H9 (cell line): ENCODE data around the gene GSTP1. TPM values are rescaled to one million over a fixed set of nuclear protein-coding genes. Genes with fewer than 3 reads are reported as not detected.

Source experiments
- DNase-seq: peaks from one replicate; pipeline ENCODE4 v3.0.0-alpha.2; 2017
- H2AFZ ChIP-seq: one replicate; pipeline ENCODE4 v1.6.1; 2013; ENCODE audit warnings: mild to moderate bottlenecking, low read length, control low read depth, moderate library complexity
- H2AK5ac ChIP-seq: 2 replicates; pipeline ENCODE4 v1.6.1; 2013; ENCODE audit warnings: low read length, control low read depth, mixed read lengths; ENCODE audit not compliant: insufficient read length
- H2BK120ac ChIP-seq: one replicate; pipeline ENCODE4 v1.6.1; 2013; ENCODE audit warnings: low read depth, mild to moderate bottlenecking, low read length, control low read depth, inconsistent platforms; ENCODE audit not compliant: poor library complexity, severe bottlenecking
- H2BK12ac ChIP-seq: 2 replicates; pipeline ENCODE4 v1.6.1; 2013; ENCODE audit warnings: low read length, control low read depth, mixed read lengths, low read depth; ENCODE audit not compliant: insufficient read length
- H2BK15ac ChIP-seq: 2 replicates; pipeline ENCODE4 v1.6.1; 2013; ENCODE audit warnings: low read depth, low read length, control low read depth
- H2BK20ac ChIP-seq: one replicate; pipeline ENCODE4 v1.6.1; 2013; ENCODE audit warnings: low read depth, mild to moderate bottlenecking, low read length, control low read depth, inconsistent platforms; ENCODE audit not compliant: poor library complexity, severe bottlenecking
- H2BK5ac ChIP-seq: 2 replicates; pipeline ENCODE4 v1.6.1; 2013; ENCODE audit warnings: low read length, control low read depth, mixed read lengths; ENCODE audit not compliant: insufficient read length
- H3K14ac ChIP-seq: 2 replicates; pipeline ENCODE4 v1.6.1; 2013; ENCODE audit warnings: low read length, control low read depth; ENCODE audit not compliant: insufficient read depth
- H3K18ac ChIP-seq: 2 replicates; pipeline ENCODE4 v1.6.1; 2013; ENCODE audit warnings: low read depth, mild to moderate bottlenecking, mixed read lengths, low read length, control low read depth; ENCODE audit not compliant: insufficient read length
- H3K23ac ChIP-seq: 2 replicates; pipeline ENCODE4 v1.6.1; 2013; ENCODE audit warnings: low read length, control low read depth, mixed read lengths, low read depth; ENCODE audit not compliant: insufficient read length
- H3K23me2 ChIP-seq: 2 replicates; pipeline ENCODE4 v1.6.1; 2013; ENCODE audit warnings: low read depth, mild to moderate bottlenecking, mixed read lengths, low read length, control low read depth; ENCODE audit not compliant: insufficient read length, poor library complexity, severe bottlenecking
- H3K27ac ChIP-seq: 2 replicates; pipeline ENCODE4 v1.5.1; 2013; ENCODE audit warnings: low read length, control low read depth, mixed read lengths, low read depth; ENCODE audit not compliant: insufficient read length
- H3K27me3 ChIP-seq: 2 replicates; pipeline ENCODE4 v1.6.1; 2013; ENCODE audit warnings: low read length, control low read depth, inconsistent platforms; ENCODE audit not compliant: insufficient read depth
- H3K4ac ChIP-seq: 2 replicates; pipeline ENCODE4 v1.6.1; 2013; ENCODE audit warnings: low read depth, mild to moderate bottlenecking, control low read depth, inconsistent platforms, low read length, moderate library complexity
- H3K4me1 ChIP-seq: 2 replicates; pipeline ENCODE4 v1.6.1; 2013; ENCODE audit warnings: low read length, control low read depth, inconsistent platforms; ENCODE audit not compliant: insufficient read depth
- H3K4me2 ChIP-seq: 2 replicates; pipeline ENCODE4 v1.6.1; 2013; ENCODE audit warnings: low read length, control low read depth, mixed read lengths; ENCODE audit not compliant: insufficient read length, insufficient read depth
- H3K56ac ChIP-seq: 2 replicates; pipeline ENCODE4 v1.6.1; 2013; ENCODE audit warnings: low read depth, mild to moderate bottlenecking, mixed read lengths, low read length, control low read depth; ENCODE audit not compliant: insufficient read length
- H3K79me1 ChIP-seq: 2 replicates; pipeline ENCODE4 v1.6.1; 2013; ENCODE audit warnings: low read depth, mild to moderate bottlenecking, moderate library complexity, low read length, control low read depth, inconsistent platforms; ENCODE audit not compliant: insufficient read depth, poor library complexity, severe bottlenecking
- H3K79me2 ChIP-seq: 2 replicates; pipeline ENCODE4 v1.6.1; 2013; ENCODE audit warnings: low read length, control low read depth, inconsistent platforms; ENCODE audit not compliant: insufficient read depth
- H3K9ac ChIP-seq: 2 replicates; pipeline ENCODE4 v1.6.1; 2013; ENCODE audit warnings: low read length, control low read depth, mixed read lengths; ENCODE audit not compliant: insufficient read length; ENCODE audit errors: extremely low read depth
- H3K9me3 ChIP-seq: one replicate; pipeline ENCODE4 v1.6.1; 2013; ENCODE audit warnings: low read depth, low read length, inconsistent platforms; ENCODE audit not compliant: control insufficient read depth
- H3T11ph ChIP-seq: one replicate; pipeline ENCODE4 v1.6.1; 2013; ENCODE audit warnings: mild to moderate bottlenecking, low read length, control low read depth, inconsistent platforms
- H4K20me1 ChIP-seq: one replicate; pipeline ENCODE4 v1.6.1; 2013; ENCODE audit not compliant: control insufficient read depth, insufficient read length, insufficient read depth
- H4K5ac ChIP-seq: 2 replicates; pipeline ENCODE4 v1.6.1; 2013; ENCODE audit warnings: low read depth, mild to moderate bottlenecking, mixed read lengths, low read length, control low read depth; ENCODE audit not compliant: insufficient read length
- H4K8ac ChIP-seq: replicated peaks from 2 replicates; pipeline ENCODE4 v1.6.1; 2013; ENCODE audit warnings: low read length, control low read depth, mixed read lengths, low read depth; ENCODE audit not compliant: insufficient read length
- H4K91ac ChIP-seq: 2 replicates; pipeline ENCODE4 v1.6.1; 2013; ENCODE audit warnings: low read depth, mild to moderate bottlenecking, moderate library complexity, mixed read lengths, low read length, control low read depth; ENCODE audit not compliant: insufficient read length
- H3K27ac Mint-ChIP-seq, 3 experiments: 2 replicates in 2 of 3; 3 replicates in 1 of 3; pipeline ENCODE4 v1.8.0; 2020 to 2021; ENCODE audit warnings: mixed read lengths in 3 of 3, mild to moderate bottlenecking in 1 of 3, moderate library complexity in 1 of 3
- H3K27me3 Mint-ChIP-seq: 2 replicates; pipeline ENCODE4 v1.8.0; 2021; ENCODE audit warnings: low read depth, mild to moderate bottlenecking, moderate library complexity, mixed read lengths
- H3K36me3 Mint-ChIP-seq, 3 experiments: 2 replicates in 2 of 3; 3 replicates in 1 of 3; pipeline ENCODE4 v1.8.0; 2020 to 2021; ENCODE audit warnings: low read depth in 3 of 3, mixed read lengths in 3 of 3; ENCODE audit not compliant: insufficient read depth in 1 of 3
- H3K4me1 Mint-ChIP-seq, 2 experiments: 2 replicates each; pipeline ENCODE4 v1.8.0; 2020; ENCODE audit warnings: mixed read lengths in 2 of 2
- H3K4me3 Mint-ChIP-seq, 2 experiments: 2 replicates in 1 of 2; 3 replicates in 1 of 2; pipeline ENCODE4 v1.8.0; 2020 to 2021; ENCODE audit warnings: mild to moderate bottlenecking in 2 of 2, mixed read lengths in 2 of 2, moderate library complexity in 1 of 2
- H3K9me3 Mint-ChIP-seq, 2 experiments: 2 replicates in 1 of 2; 3 replicates in 1 of 2; pipeline ENCODE4 v1.8.0; 2020; ENCODE audit warnings: mild to moderate bottlenecking in 2 of 2, mixed read lengths in 2 of 2, moderate library complexity in 1 of 2
- WGBS: extraction: QIAGEN DNeasy Blood & Tissue Kit; methylation state at CpG from one replicate; pipeline ENCODE4 v1.1.7; 2013; ENCODE audit warnings: missing lambda C conversion rate, low lambda C conversion rate, mixed read lengths; ENCODE audit not compliant: insufficient read length; ENCODE audit errors: extremely low coverage; 5-methylcytosine and 5-hydroxymethylcytosine counted together
- total RNA-seq: library from RNA; stranded (reverse); gene quantifications from 2 replicates; pipeline ENCODE4 v1.2.1, GENCODE V29; 2021
- TF ChIP-seq, protein P1 (sequence below): fragments of 200-600 bp; sonication (generic); conservative IDR thresholded peaks from 3 replicates; pipeline ENCODE4 v1.8.0; 2021; ENCODE audit warnings: antibody characterized with exemption, mild to moderate bottlenecking

Gene GSTP1
- total RNA-seq, 1 experiment from 2014 or later, result 1,469 TPM

DNA sequence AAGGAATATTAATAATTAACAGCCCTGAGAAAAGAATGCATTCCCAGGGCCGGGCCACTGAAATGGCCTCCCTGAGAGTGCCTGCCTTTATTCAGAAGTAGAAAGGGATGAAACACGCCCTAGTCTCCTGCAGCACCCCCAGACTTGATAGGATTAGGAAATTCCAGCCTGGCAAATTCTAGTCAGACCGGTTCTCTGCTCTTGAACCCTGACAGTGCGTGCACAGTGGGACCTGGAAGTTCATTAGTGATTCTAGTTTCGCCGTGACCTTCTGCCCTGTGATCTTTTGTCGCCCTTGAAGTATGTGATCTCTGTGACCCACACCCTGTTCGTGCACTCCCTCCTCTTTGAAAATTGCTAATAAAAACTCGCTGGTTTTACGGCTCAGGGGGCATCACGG lies 2.1 kb upstream of the GSTP1 start:
- Histone ChIP-seq H3K27ac (no peak overlapping the region), H3K27me3 (no peaks in the 10 kb centered on the region), H2BK120ac (no peak overlapping the region), H2BK15ac (no peak overlapping the region), H3K23ac (no peak overlapping the region), H3K9me3 (no peaks in the 10 kb centered on the region), H3T11ph (no peak overlapping the region), H3K4me2 (peak overlapping the region; percentile 45), H2AFZ (no peak overlapping the region), H3K23me2 (peaks cover 8% of the 10 kb centered on the region), H2BK12ac (no peak overlapping the region), H3K56ac (no peak overlapping the region), H4K5ac (no peak overlapping the region), H3K79me2 (peaks cover 5% of the 10 kb centered on the region; the same call in 1 of the 2 replicates), H4K8ac (no peak overlapping the region), H3K4ac (no peak overlapping the region), H3K18ac (no peak overlapping the region), H2AK5ac (no peak overlapping the region), H2BK5ac (no peak overlapping the region), H3K14ac (no peak overlapping the region), H3K79me1 (no peaks in the 10 kb centered on the region), H3K9ac (no peak overlapping the region), H4K20me1 (no peaks in the 10 kb centered on the region), H2BK20ac (no peak overlapping the region), H3K4me1 (peaks cover 3% of the 10 kb centered on the region; the same call in 1 of the 2 replicates), H4K91ac (no peak overlapping the region)
- peaks cover 58 to 62% of the 10 kb centered on the region in 2 experiments for H3K4me1 Mint-ChIP-seq
- TF ChIP-seq, protein P1, sequence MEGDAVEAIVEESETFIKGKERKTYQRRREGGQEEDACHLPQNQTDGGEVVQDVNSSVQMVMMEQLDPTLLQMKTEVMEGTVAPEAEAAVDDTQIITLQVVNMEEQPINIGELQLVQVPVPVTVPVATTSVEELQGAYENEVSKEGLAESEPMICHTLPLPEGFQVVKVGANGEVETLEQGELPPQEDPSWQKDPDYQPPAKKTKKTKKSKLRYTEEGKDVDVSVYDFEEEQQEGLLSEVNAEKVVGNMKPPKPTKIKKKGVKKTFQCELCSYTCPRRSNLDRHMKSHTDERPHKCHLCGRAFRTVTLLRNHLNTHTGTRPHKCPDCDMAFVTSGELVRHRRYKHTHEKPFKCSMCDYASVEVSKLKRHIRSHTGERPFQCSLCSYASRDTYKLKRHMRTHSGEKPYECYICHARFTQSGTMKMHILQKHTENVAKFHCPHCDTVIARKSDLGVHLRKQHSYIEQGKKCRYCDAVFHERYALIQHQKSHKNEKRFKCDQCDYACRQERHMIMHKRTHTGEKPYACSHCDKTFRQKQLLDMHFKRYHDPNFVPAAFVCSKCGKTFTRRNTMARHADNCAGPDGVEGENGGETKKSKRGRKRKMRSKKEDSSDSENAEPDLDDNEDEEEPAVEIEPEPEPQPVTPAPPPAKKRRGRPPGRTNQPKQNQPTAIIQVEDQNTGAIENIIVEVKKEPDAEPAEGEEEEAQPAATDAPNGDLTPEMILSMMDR, result no peak
- peak overlapping the region; percentile 57 to 73 for H3K4me3 Mint-ChIP-seq
- H3K9me3 Mint-ChIP-seq, result peaks cover 0 to 5% of the 10 kb centered on the region in 2 experiments; a peak in 2 of 5 replicates
- DNase-seq, result peak; percentile 62
- H3K36me3 Mint-ChIP-seq, result peaks cover 18 to 23% (median 18%) of the 10 kb centered on the region in 3 experiments
- peak overlapping the region; percentile 73 to 95 (median 92); a peak in 5 of 7 replicates for H3K27ac Mint-ChIP-seq
- no CpG with 5 or more reads among the region's 11 CpGs for WGBS
- H3K27me3 Mint-ChIP-seq, result peaks cover 22% of the 10 kb centered on the region
